Naive B cell (primary cell): ENCODE results near the gene AK8. TPM values are rescaled to one million over a fixed set of nuclear protein-coding genes. Genes with fewer than 3 reads are reported as not detected.
A peak's percentile ranks its signal among the peaks of the same experiment; 100 is the strongest.

Experiments
- ATAC-seq, 2 donors: fragments of 150-1000 bp; cut with Tn5 transposase; 2 replicates each; pipeline ENCODE4 v1.10.0; 2021; ENCODE audit warnings: low read depth in 2 of 2, mild to moderate bottlenecking in 2 of 2, moderate library complexity in 2 of 2
- DNase-seq: peaks from one replicate; pipeline ENCODE4 v3.0.0; 2022
- H3K27ac Mint-ChIP-seq, 6 donors: one replicate each; pipeline ENCODE4 v1.8.0; 2020 to 2022; ENCODE audit warnings: mild to moderate bottlenecking in 6 of 6, mixed read lengths in 6 of 6, moderate library complexity in 5 of 6, inconsistent platforms in 2 of 6
- H3K27me3 Mint-ChIP-seq, 3 donors: one replicate each; pipeline ENCODE4 v1.8.0; 2021 to 2022; ENCODE audit warnings: mixed read lengths in 3 of 3, mild to moderate bottlenecking in 1 of 3
- H3K36me3 Mint-ChIP-seq, 2 donors: one replicate each; pipeline ENCODE4 v1.8.0; 2020 to 2022; ENCODE audit warnings: mixed read lengths in 2 of 2, inconsistent platforms in 1 of 2, mild to moderate bottlenecking in 1 of 2
- H3K4me1 Mint-ChIP-seq, 3 donors: one replicate each; pipeline ENCODE4 v1.8.0; 2020 to 2022; ENCODE audit warnings: mixed read lengths in 3 of 3, inconsistent platforms in 1 of 3, mild to moderate bottlenecking in 1 of 3, moderate library complexity in 1 of 3
- H3K4me3 Mint-ChIP-seq, 8 donors: one replicate each; pipeline ENCODE4 v1.8.0; 2020 to 2022; ENCODE audit warnings: mild to moderate bottlenecking in 8 of 8, mixed read lengths in 8 of 8, moderate library complexity in 8 of 8, inconsistent platforms in 2 of 8
- H3K9me3 Mint-ChIP-seq, 7 donors: one replicate each; pipeline ENCODE4 v1.8.0; 2020 to 2022; ENCODE audit warnings: mixed read lengths in 7 of 7, mild to moderate bottlenecking in 5 of 7, inconsistent platforms in 2 of 7, moderate library complexity in 1 of 7
- polyA plus RNA-seq, 6 donors: library from polyadenylated mRNA; unstranded; fragments of 300-500 nt; fragmentation: Illumina TruSeq; gene quantifications; one replicate each; pipeline ENCODE4 v1.2.3, GENCODE V29; 2021; ENCODE audit warnings: low read depth in 6 of 6

AK8 gene
- polyA plus RNA-seq, 6 donors from 2014 or later: 0.70 to 4.7 (median 1.5) TPM

GRCh38 chr9:132733260-132733815 lies 144.7 kb downstream of the AK8 start:
- DNase-seq (no peak), ATAC-seq (no peak)
- Mint-ChIP-seq H3K9me3 (no peaks in the 10 kb centered on the region), H3K4me1 (no peaks in the 10 kb centered on the region), H3K4me3 (no peak overlapping the region), H3K36me3 (no peaks in the 10 kb centered on the region), H3K27me3 (peaks cover 12 to 45% (median 21%) of the 10 kb centered on the region in 3 donors), H3K27ac (no peak overlapping the region)

GRCh38 chr9:132732326-132733259 lies 145.5 kb downstream of the AK8 start:
- H3K4me3 Mint-ChIP-seq: no peak overlapping the region
- no peaks in the 10 kb centered on the region for H3K9me3 Mint-ChIP-seq
- H3K36me3 Mint-ChIP-seq: no peaks in the 10 kb centered on the region
- no peak overlapping the region for H3K27ac Mint-ChIP-seq
- ATAC-seq (no peak), DNase-seq (no peak)
- H3K27me3 Mint-ChIP-seq: peaks cover 12 to 51% (median 26%) of the 10 kb centered on the region in 3 donors
- H3K4me1 Mint-ChIP-seq: no peaks in the 10 kb centered on the region

GRCh38 chr9:132731230-132731629 lies 146.9 kb downstream of the AK8 start:
- DNase-seq (no peak), ATAC-seq (no peak)
- no peak overlapping the region for H3K27ac Mint-ChIP-seq
- peaks cover 15 to 60% (median 31%) of the 10 kb centered on the region in 3 donors for H3K27me3 Mint-ChIP-seq
- no peaks in the 10 kb centered on the region for H3K4me1 Mint-ChIP-seq
- H3K36me3 Mint-ChIP-seq: no peaks in the 10 kb centered on the region
- H3K9me3 Mint-ChIP-seq: no peaks in the 10 kb centered on the region
- no peak overlapping the region for H3K4me3 Mint-ChIP-seq

- Mint-ChIP-seq H3K4me1 (no peaks in the 10 kb centered on the region), H3K27me3 (peaks cover 10 to 68% (median 31%) of the 10 kb centered on the region in 3 donors), H3K4me3 (no peak overlapping the region), H3K36me3 (no peaks in the 10 kb centered on the region), H3K9me3 (no peaks in the 10 kb centered on the region), H3K27ac (peak overlapping the region in 1 of 6 donors; percentile 70)
- ATAC-seq (no peak), DNase-seq (no peak)
These were observed 147.7 kb downstream of the AK8 start for GRCh38 chr9:132730054-132731033.

- no peak for ATAC-seq
- peaks cover 8 to 66% (median 31%) of the 10 kb centered on the region in 3 donors for H3K27me3 Mint-ChIP-seq
- H3K9me3 Mint-ChIP-seq: no peaks in the 10 kb centered on the region
- no peak for DNase-seq
- no peak overlapping the region for H3K4me3 Mint-ChIP-seq
- no peaks in the 10 kb centered on the region for H3K4me1 Mint-ChIP-seq
- no peak overlapping the region for H3K27ac Mint-ChIP-seq
- H3K36me3 Mint-ChIP-seq: no peaks in the 10 kb centered on the region
These were observed 148.7 kb downstream of the AK8 start for GRCh38 chr9:132729235-132729890.

- DNase-seq (no peak), ATAC-seq (no peak)
- Mint-ChIP-seq H3K27me3 (peaks cover 8 to 63% (median 31%) of the 10 kb centered on the region in 3 donors), H3K27ac (no peak overlapping the region), H3K9me3 (no peaks in the 10 kb centered on the region), H3K4me3 (no peak overlapping the region), H3K36me3 (no peaks in the 10 kb centered on the region), H3K4me1 (no peaks in the 10 kb centered on the region)
These were observed 149.6 kb downstream of the AK8 start for GRCh38 chr9:132728497-132728896.

GRCh38 chr9:132728071-132728470 lies 150.0 kb downstream of the AK8 start:
- ATAC-seq (no peak), DNase-seq (no peak)
- Mint-ChIP-seq H3K27me3 (peaks cover 9 to 61% (median 33%) of the 10 kb centered on the region in 3 donors), H3K27ac (no peak overlapping the region), H3K36me3 (no peaks in the 10 kb centered on the region), H3K9me3 (no peaks in the 10 kb centered on the region), H3K4me1 (peaks cover 0 to 1% (median 0%) of the 10 kb centered on the region in 3 donors), H3K4me3 (no peak overlapping the region)

GRCh38 chr9:132726576-132727130 lies 151.4 kb downstream of the AK8 start:
- Mint-ChIP-seq H3K4me3 (no peak overlapping the region), H3K4me1 (peaks cover 0 to 4% (median 0%) of the 10 kb centered on the region in 3 donors), H3K36me3 (no peaks in the 10 kb centered on the region), H3K27ac (no peak overlapping the region), H3K9me3 (no peaks in the 10 kb centered on the region), H3K27me3 (peaks cover 8 to 60% (median 31%) of the 10 kb centered on the region in 3 donors)
- DNase-seq (no peak), ATAC-seq (no peak)

GRCh38 chr9:132725306-132725705 lies 152.8 kb downstream of the AK8 start:
- Mint-ChIP-seq H3K9me3 (no peaks in the 10 kb centered on the region), H3K27ac (no peak overlapping the region), H3K4me3 (no peak overlapping the region), H3K4me1 (peaks cover 0 to 4% (median 0%) of the 10 kb centered on the region in 3 donors), H3K27me3 (peaks cover 8 to 47% (median 19%) of the 10 kb centered on the region in 3 donors), H3K36me3 (no peaks in the 10 kb centered on the region)
- DNase-seq: no peak
- ATAC-seq: no peak

- Mint-ChIP-seq H3K36me3 (no peaks in the 10 kb centered on the region), H3K4me1 (peaks cover 0 to 4% (median 0%) of the 10 kb centered on the region in 3 donors), H3K9me3 (no peaks in the 10 kb centered on the region), H3K27me3 (peaks cover 14 to 39% (median 24%) of the 10 kb centered on the region in 3 donors), H3K27ac (no peak overlapping the region), H3K4me3 (no peak overlapping the region)
- ATAC-seq: no peak
- DNase-seq: no peak
These were observed 154.3 kb downstream of the AK8 start for GRCh38 chr9:132723809-132724208.

GRCh38 chr9:132722564-132723065 lies 155.5 kb downstream of the AK8 start:
- no peaks in the 10 kb centered on the region for H3K36me3 Mint-ChIP-seq
- no peak for ATAC-seq
- H3K4me3 Mint-ChIP-seq: no peak overlapping the region
- no peak overlapping the region for H3K27ac Mint-ChIP-seq
- peaks cover 25 to 46% (median 31%) of the 10 kb centered on the region in 3 donors for H3K27me3 Mint-ChIP-seq
- peaks cover 0 to 4% (median 0%) of the 10 kb centered on the region in 3 donors for H3K4me1 Mint-ChIP-seq
- DNase-seq: no peak
- no peaks in the 10 kb centered on the region for H3K9me3 Mint-ChIP-seq

GRCh38 chr9:132721661-132722060 lies 156.4 kb downstream of the AK8 start:
- H3K27ac Mint-ChIP-seq: no peak overlapping the region
- peaks cover 0 to 4% (median 0%) of the 10 kb centered on the region in 3 donors for H3K4me1 Mint-ChIP-seq
- no peak overlapping the region for H3K4me3 Mint-ChIP-seq
- peaks cover 31 to 50% (median 35%) of the 10 kb centered on the region in 3 donors for H3K27me3 Mint-ChIP-seq
- ATAC-seq: no peak
- H3K9me3 Mint-ChIP-seq: no peaks in the 10 kb centered on the region
- H3K36me3 Mint-ChIP-seq: no peaks in the 10 kb centered on the region
- DNase-seq: no peak
